ENCODE data around the gene IGLON5. TPM values are rescaled to one million over a fixed set of nuclear protein-coding genes. Genes with fewer than 3 reads are reported as not detected.

IGLON5 gene
- not detected in 2 replicates for total RNA-seq (2014; rRNA removed; shearing (Covaris generic))
- polyA plus RNA-seq (2015; cell fraction: cytosol; rRNA removed), result 0.05 and 0.07 TPM in 2 replicates
- polyA plus RNA-seq (2015; cell fraction: nucleus; rRNA removed), result 0.07 TPM in 1 of 2 replicates, not detected in the other

- DNase-seq (ENCODE audit: low read depth), result no peak
Observed at GRCh38 chr19:51311351-51312257, at the start of gene IGLON5. Gene IGLON5, plus strand, starts transcription at chr19:51311644. Its CDS starts 204 bp downstream, at chr19:51311848.

GRCh38 chr19:51263808-51264207, 47.6 kb upstream of the IGLON5 start:
- DNase-seq (ENCODE audit: low read depth), result no peak

GRCh38 chr19:51271067-51271466, 40.4 kb upstream of the IGLON5 start:
- DNase-seq (ENCODE audit: low read depth), result no peak

- DNase-seq (ENCODE audit: low read depth), result peak; percentile 25
Observed at GRCh38 chr19:51272183-51272810, 39.1 kb upstream of the IGLON5 start.

GRCh38 chr19:51274049-51274770, 37.2 kb upstream of the IGLON5 start:
- peak; percentile 20 for DNase-seq (ENCODE audit: low read depth)

GRCh38 chr19:51277112-51277511, 34.3 kb upstream of the IGLON5 start:
- no peak for DNase-seq (ENCODE audit: low read depth)

GRCh38 chr19:51282335-51282734, 29.1 kb upstream of the IGLON5 start:
- DNase-seq (ENCODE audit: low read depth), result no peak

- DNase-seq (ENCODE audit: low read depth), result no peak
Observed at GRCh38 chr19:51285682-51286081, 25.8 kb upstream of the IGLON5 start.

- no peak for DNase-seq (ENCODE audit: low read depth)
Observed at GRCh38 chr19:51289635-51290034, 21.8 kb upstream of the IGLON5 start.

GRCh38 chr19:51292971-51293370, 18.5 kb upstream of the IGLON5 start:
- no peak for DNase-seq (ENCODE audit: low read depth)

- no peak for DNase-seq (ENCODE audit: low read depth)
Observed at GRCh38 chr19:51293571-51294210, 17.8 kb upstream of the IGLON5 start.

- DNase-seq (ENCODE audit: low read depth), result peak; percentile 47
Observed at GRCh38 chr19:51294211-51294976, 17.1 kb upstream of the IGLON5 start.

- no peak for DNase-seq (ENCODE audit: low read depth)
Observed at GRCh38 chr19:51294977-51295375, 16.5 kb upstream of the IGLON5 start.

- no peak for DNase-seq (ENCODE audit: low read depth)
Observed at GRCh38 chr19:51295382-51296126, 15.9 kb upstream of the IGLON5 start.

GRCh38 chr19:51296336-51297093, 14.9 kb upstream of the IGLON5 start:
- DNase-seq (ENCODE audit: low read depth), result no peak

- no peak for DNase-seq (ENCODE audit: low read depth)
Observed at GRCh38 chr19:51297406-51297805, 14.0 kb upstream of the IGLON5 start.

- no peak for DNase-seq (ENCODE audit: low read depth)
Observed at GRCh38 chr19:51301266-51301665, 10.2 kb upstream of the IGLON5 start.

GRCh38 chr19:51305479-51305878, 6.0 kb upstream of the IGLON5 start:
- DNase-seq (ENCODE audit: low read depth), result no peak

GRCh38 chr19:51316688-51317087, 5.2 kb downstream of the IGLON5 start:
- no peak for DNase-seq (ENCODE audit: low read depth)
